H1 (cell line): ENCODE data around the gene ZBTB43. TPM values are rescaled to one million over a fixed set of nuclear protein-coding genes. Genes with fewer than 3 reads are reported as not detected.

Experiments used
- CTCF ChIA-PET: fragments of 300-600 bp; sonication (Branson Sonifier 250); formaldehyde crosslinking; loops from one replicate; lab custom pipeline; 2021; ENCODE audit not compliant: partially characterized antibody; lab: Charles Lee
- POLR2A ChIA-PET: fragments of 300-600 bp; sonication (Branson Sonifier 250); formaldehyde crosslinking; loops from one replicate; lab custom pipeline; 2021; ENCODE audit warnings: inconsistent platforms; ENCODE audit not compliant: partially characterized antibody; lab: Charles Lee
- DNase-seq, 2 experiments: peaks; one replicate each; pipeline versions ENCODE4 v3.0.0 to v3.0.0-alpha.2; 2010 to 2022; ENCODE audit warnings: low spot score in 2 of 2, low read depth in 1 of 2, mixed read lengths in 1 of 2
- FAIRE-seq: peaks from 2 replicates; lab custom pipeline; 2011; peaks lifted over from hg19 to GRCh38; lab: Jason Lieb, UNC
- H2AFZ ChIP-seq: 2 replicates; pipeline ENCODE4 v1.8.1; 2012; ENCODE audit warnings: low read length, inconsistent platforms
- H2AK5ac ChIP-seq: 2 replicates; pipeline ENCODE4 v1.6.1; 2013; ENCODE audit warnings: low read depth, low read length
- H2BK120ac ChIP-seq: replicated peaks from 2 replicates; pipeline ENCODE3; 2013; ENCODE audit warnings: low read depth, low read length, inconsistent platforms
- H2BK12ac ChIP-seq: 2 replicates; pipeline ENCODE4 v1.6.1; 2013; ENCODE audit warnings: low read depth, low read length
- H2BK15ac ChIP-seq: 2 replicates; pipeline ENCODE4 v1.6.1; 2013; ENCODE audit warnings: low read length
- H2BK20ac ChIP-seq: 2 replicates; pipeline ENCODE4 v1.6.1; 2013; ENCODE audit warnings: low read length
- H2BK5ac ChIP-seq: 2 replicates; pipeline ENCODE4 v1.6.1; 2013; ENCODE audit warnings: low read depth, low read length
- H3K14ac ChIP-seq: 2 replicates; pipeline ENCODE4 v1.6.1; 2013; ENCODE audit warnings: inconsistent platforms; ENCODE audit not compliant: insufficient read length
- H3K18ac ChIP-seq: 2 replicates; pipeline ENCODE4 v1.6.1; 2013; ENCODE audit warnings: low read length; ENCODE audit errors: extremely low read depth
- H3K23ac ChIP-seq: 2 replicates; pipeline ENCODE4 v1.6.1; 2013; ENCODE audit warnings: inconsistent platforms; ENCODE audit not compliant: insufficient read length
- H3K23me2 ChIP-seq: 2 replicates; pipeline ENCODE4 v1.6.1; 2013; ENCODE audit warnings: low read depth, low read length
- H3K27ac ChIP-seq: 2 replicates; pipeline ENCODE4 v1.6.1; 2011; ENCODE audit warnings: low read depth, low read length, inconsistent platforms
- H3K27me3 ChIP-seq, 4 experiments: replicated peaks in 1 of 4; 1 replicate in 1 of 4; 2 replicates in 3 of 4; pipeline versions ENCODE4 v1.6.1 to v1.8.1; 2011 to 2013; ENCODE audit warnings: low read length in 3 of 4, mild to moderate bottlenecking in 3 of 4, inconsistent platforms in 2 of 4, mixed read lengths in 2 of 4, moderate library complexity in 1 of 4; ENCODE audit not compliant: control insufficient read depth in 3 of 4, insufficient read depth in 3 of 4; ENCODE audit errors: extremely low read depth in 1 of 4
- H3K36me3 ChIP-seq, 4 experiments: 2 replicates each; pipeline versions ENCODE4 v1.6.1 to v1.8.1; 2011 to 2013; ENCODE audit warnings: mild to moderate bottlenecking in 4 of 4, low read length in 3 of 4, moderate library complexity in 2 of 4, control low read depth in 1 of 4, inconsistent platforms in 1 of 4; ENCODE audit not compliant: insufficient read depth in 4 of 4, control insufficient read depth in 2 of 4
- H3K4ac ChIP-seq: replicated peaks from 2 replicates; pipeline ENCODE3; 2013; ENCODE audit warnings: low read length, low read depth, mixed read lengths, inconsistent platforms; ENCODE audit not compliant: insufficient read length
- H3K4me1 ChIP-seq, 4 experiments: replicated peaks in 1 of 4; 1 replicate in 1 of 4; 2 replicates in 3 of 4; pipeline versions ENCODE4 v1.6.1 to v1.8.1; 2011 to 2013; ENCODE audit warnings: low read length in 3 of 4, inconsistent platforms in 2 of 4, mixed read lengths in 1 of 4; ENCODE audit not compliant: insufficient read depth in 4 of 4, control insufficient read depth in 3 of 4
- H3K4me2 ChIP-seq, 2 experiments: 2 replicates each; pipeline versions ENCODE4 v1.6.1 to v1.8.1; 2011 to 2013; ENCODE audit warnings: low read depth in 2 of 2, low read length in 2 of 2, control low read depth in 1 of 2, inconsistent platforms in 1 of 2, mild to moderate bottlenecking in 1 of 2; ENCODE audit not compliant: insufficient read depth in 1 of 2
- H3K4me3 ChIP-seq, 4 experiments: fragments of 200-600, 300-600 bp in 1 of 4; sonication (generic), shearing (Covaris generic), sonication (Bioruptor Twin) in 1 of 4; 2 replicates each; pipeline versions ENCODE4 v1.5.1 to v1.8.1; 2011 to 2016; ENCODE audit warnings: low read length in 4 of 4, low read depth in 3 of 4, control low read depth in 2 of 4, inconsistent platforms in 2 of 4, mild to moderate bottlenecking in 2 of 4, mixed read lengths in 1 of 4, moderate library complexity in 1 of 4; ENCODE audit not compliant: insufficient read depth in 2 of 4; ENCODE audit errors: extremely low read depth in 1 of 4
- H3K56ac ChIP-seq: replicated peaks from 2 replicates; pipeline ENCODE3; 2013; ENCODE audit warnings: low read depth, mild to moderate bottlenecking, mixed read lengths, low read length, inconsistent platforms; ENCODE audit not compliant: insufficient read length
- H3K79me1 ChIP-seq: 2 replicates; pipeline ENCODE4 v1.6.1; 2013; ENCODE audit warnings: low read depth, low read length, control low read depth
- H3K79me2 ChIP-seq, 2 experiments: 2 replicates each; pipeline versions ENCODE4 v1.6.1 to v1.8.1; 2012 to 2013; ENCODE audit warnings: low read length in 2 of 2, mild to moderate bottlenecking in 2 of 2, inconsistent platforms in 1 of 2; ENCODE audit not compliant: insufficient read depth in 2 of 2, control insufficient read depth in 1 of 2
- H3K9ac ChIP-seq, 4 experiments: replicated peaks in 1 of 4; 1 replicate in 1 of 4; 2 replicates in 3 of 4; pipeline versions ENCODE4 v1.6.1 to v1.8.1; 2011 to 2013; ENCODE audit warnings: low read depth in 3 of 4, low read length in 3 of 4, control low read depth in 2 of 4, mild to moderate bottlenecking in 2 of 4, moderate library complexity in 2 of 4, inconsistent platforms in 1 of 4; ENCODE audit errors: extremely low read depth in 1 of 4
- H3K9me3 ChIP-seq, 2 experiments: 2 replicates each; pipeline versions ENCODE4 v1.6.1 to v1.8.1; 2012 to 2013; ENCODE audit warnings: mild to moderate bottlenecking in 2 of 2, moderate library complexity in 2 of 2, control low read depth in 1 of 2, inconsistent platforms in 1 of 2, low read depth in 1 of 2, low read length in 1 of 2, mixed read lengths in 1 of 2; ENCODE audit not compliant: insufficient read depth in 2 of 2
- H4K20me1 ChIP-seq, 2 experiments: replicated peaks in 1 of 2; 2 replicates each; pipeline versions ENCODE3 to v1.8.1; 2011 to 2013; ENCODE audit warnings: inconsistent platforms in 2 of 2, low read length in 2 of 2, mild to moderate bottlenecking in 1 of 2; ENCODE audit not compliant: insufficient read depth in 2 of 2, control insufficient read depth in 1 of 2
- H4K5ac ChIP-seq: 2 replicates; pipeline ENCODE4 v1.6.1; 2013; ENCODE audit warnings: low read length, low read depth, mixed read lengths, inconsistent platforms; ENCODE audit not compliant: insufficient read length
- H4K8ac ChIP-seq: 2 replicates; pipeline ENCODE4 v1.8.0; 2013; ENCODE audit warnings: mild to moderate bottlenecking, moderate library complexity, low read length, inconsistent platforms; ENCODE audit not compliant: insufficient read depth; ENCODE audit errors: extremely low read depth
- H4K91ac ChIP-seq: replicated peaks from 2 replicates; pipeline ENCODE3; 2013; ENCODE audit warnings: low read length, mixed read lengths, inconsistent platforms; ENCODE audit not compliant: insufficient read length
- CTBP2 ChIP-seq: IDR thresholded peaks from 2 replicates; pipeline ENCODE4 v1.7.0; 2011; ENCODE audit warnings: borderline replicate concordance, mild to moderate bottlenecking, moderate library complexity, mixed read lengths, low read length; ENCODE audit not compliant: insufficient read depth, insufficient read length
- GABPA ChIP-seq: IDR thresholded peaks from 2 replicates; pipeline ENCODE4 v1.6.1; 2011; ENCODE audit warnings: mild to moderate bottlenecking, low read length, moderate library complexity, borderline replicate concordance; ENCODE audit not compliant: insufficient read depth
- JUN ChIP-seq: IDR thresholded peaks from 2 replicates; pipeline ENCODE4 v1.6.1; 2011; ENCODE audit warnings: low read depth, mild to moderate bottlenecking, improper control_type of control experiment, low read length
- MAFK ChIP-seq: IDR thresholded peaks from 2 replicates; pipeline ENCODE4 v1.6.1; 2012; ENCODE audit warnings: low read depth, mild to moderate bottlenecking, improper control_type of control experiment, low read length
- NANOG ChIP-seq: IDR thresholded peaks from 2 replicates; pipeline ENCODE4 v1.6.1; 2011; ENCODE audit warnings: low read length, low read depth, mild to moderate bottlenecking, inconsistent platforms; ENCODE audit not compliant: insufficient read depth, poor library complexity, severe bottlenecking
- PHF8 ChIP-seq: fragments of 200-600 bp; sonication (generic); conservative IDR thresholded peaks from 2 replicates; pipeline ENCODE4 v1.7.1; 2012; ENCODE audit warnings: low read depth, mild to moderate bottlenecking, inconsistent platforms, low read length, moderate library complexity
- POLR2A ChIP-seq, 2 experiments: IDR thresholded peaks; 1 replicate in 1 of 2; 2 replicates in 1 of 2; pipeline ENCODE4 v1.6.1; 2011; ENCODE audit warnings: low read depth in 2 of 2, low read length in 2 of 2, mild to moderate bottlenecking in 2 of 2; ENCODE audit errors: control extremely low read depth in 1 of 2
- POU5F1 ChIP-seq: IDR thresholded peaks from 2 replicates; pipeline ENCODE4 v1.6.1; 2011; ENCODE audit warnings: low read depth, mild to moderate bottlenecking, low read length, moderate library complexity
- SUZ12 ChIP-seq: fragments of 200-600 bp; sonication (generic); IDR thresholded peaks from 2 replicates; pipeline ENCODE4 v1.6.1; 2012; ENCODE audit warnings: mild to moderate bottlenecking, inconsistent platforms, low read length, moderate library complexity, mixed read lengths
- TAF1 ChIP-seq: IDR thresholded peaks from 2 replicates; pipeline ENCODE4 v1.6.1; 2011; ENCODE audit warnings: mild to moderate bottlenecking, low read depth, low read length
- TEAD4 ChIP-seq: IDR thresholded peaks from 2 replicates; pipeline ENCODE4 v1.6.1; 2012; ENCODE audit warnings: low read depth, low read length, inconsistent platforms, mixed read lengths
- USF2 ChIP-seq: IDR thresholded peaks from 2 replicates; pipeline ENCODE4 v1.6.1; 2011; ENCODE audit warnings: low read length, improper control_type of control experiment
- YY1 ChIP-seq: IDR thresholded peaks from 2 replicates; pipeline ENCODE4 v1.6.1; 2011; ENCODE audit warnings: low read depth, mild to moderate bottlenecking, low read length
- WGBS, 2 experiments: shearing (Covaris generic) in 1 of 2; methylation state at CpG; one replicate each; pipeline versions ENCODE4 v1.1.6 to v1.1.7; 2013 to 2015; ENCODE audit warnings: low lambda C conversion rate in 2 of 2, mixed read lengths in 2 of 2, inconsistent platforms in 1 of 2, low coverage in 1 of 2, missing lambda C conversion rate in 1 of 2; ENCODE audit not compliant: insufficient replicate concordance in 2 of 2, insufficient coverage in 1 of 2, insufficient read length in 1 of 2; ENCODE audit errors: extremely low coverage in 1 of 2, missing lambda C conversion rate in 1 of 2; 5-methylcytosine and 5-hydroxymethylcytosine counted together
- polyA plus RNA-seq, 7 experiments: library from polyadenylated mRNA; depleted of rRNA in 3 of 7; stranded (reverse) in 5 of 7; unstranded in 2 of 7; fragments of >200 nt in 5 of 7; fragments of 200-250 nt in 2 of 7; gene quantifications; 1 replicate in 5 of 7; 2 replicates in 1 of 7; 4 replicates in 1 of 7; pipeline versions ENCODE4 v1.2.1 to v1.2.3, GENCODE V29; 2011 to 2013; ENCODE audit warnings: missing spikeins in 2 of 7, mixed read lengths in 2 of 7
- total RNA-seq: library from RNA; stranded (reverse); fragmentation: NEBNext Ultra II Directional; extraction: Animal tissue kit (Norgen Biotek cat#: 25700); gene quantifications from 2 replicates; pipeline ENCODE4 v1.2.1, GENCODE V29; 2021

Gene ZBTB43
- total and polyA plus RNA-seq, 2 of the 8 experiments (the other 6 are each of a cell fraction or from before 2014, with no cell fraction given) = 4.1 to 16.7 TPM

- no peak overlapping the region for H3K4ac ChIP-seq
- H3K23me2 ChIP-seq = no peaks in the 10 kb centered on the region
- CTCF ChIA-PET = interaction anchor here (1.1 to 3.1 kb wide), 3 partner anchors 8 to 12 kb away, joined by 5 to 9 read pairs (median 6); no protein-coding TSS in a partner anchor
- H3K9me3 ChIP-seq = no peaks in the 10 kb centered on the region
- H4K5ac ChIP-seq = no peak overlapping the region
- no peak overlapping the region for H2BK120ac ChIP-seq
- WGBS, 2 experiments = 100% methylated on average over 2 of the region's 2 CpGs; no CpG with 5 or more reads in 1 of the 2 experiments
- H3K4me2 ChIP-seq = no peak overlapping the region
- H3K27ac ChIP-seq = no peak overlapping the region
- no peak overlapping the region for H3K23ac ChIP-seq
- no peak overlapping the region for H3K4me3 ChIP-seq
- no peak overlapping the region for H2BK12ac ChIP-seq
- H2BK5ac ChIP-seq = no peak overlapping the region
- H3K14ac ChIP-seq = no peak overlapping the region
- no peaks in the 10 kb centered on the region for H3K4me1 ChIP-seq
- peaks cover 9% of the 10 kb centered on the region for H3K79me1 ChIP-seq
- FAIRE-seq (no peak), DNase-seq (no peak)
- no peak overlapping the region for H4K8ac ChIP-seq
- no peak overlapping the region for H4K91ac ChIP-seq
- H3K56ac ChIP-seq = no peak overlapping the region
- H3K79me2 ChIP-seq = peaks cover 0 to 10% of the 10 kb centered on the region in 2 experiments; a peak in 1 of 4 replicates
- H3K36me3 ChIP-seq = peaks cover 16 to 21% (median 19%) of the 10 kb centered on the region in 4 experiments
- H3K18ac ChIP-seq = no peak overlapping the region
- POLR2A ChIA-PET = no interaction called here
- no peak overlapping the region for H2BK20ac ChIP-seq
- no peak overlapping the region for H2AFZ ChIP-seq
- TF ChIP-seq JUN (no peak), CTBP2 (no peak), NANOG (no peak), USF2 (no peak), TAF1 (no peak), GABPA (no peak), PHF8 (no peak), TEAD4 (no peak), SUZ12 (no peak), MAFK (no peak), POLR2A (IDR thresholded peaks at IDR 0.05; ENCODE audit: control extremely low read depth in 1 of 2, low read depth in 2 of 2, low read length in 2 of 2) (no peak), POU5F1 (no peak), YY1 (no peak)
- H2BK15ac ChIP-seq = no peak overlapping the region
- peaks cover 2 to 9% of the 10 kb centered on the region in 2 experiments for H4K20me1 ChIP-seq
- no peaks in the 10 kb centered on the region for H3K27me3 ChIP-seq
- no peak overlapping the region for H3K9ac ChIP-seq
- H2AK5ac ChIP-seq = no peak overlapping the region
These were observed 29.8 kb downstream of the ZBTB43 start for GRCh38 chr9:126834672-126835071.
